MV-4-11 (cell line): ENCODE data around the gene CCDC40.

Source experiments
- DNase-seq: peaks from one replicate; lab custom pipeline; 2025; lab: John Stamatoyannopoulos, UW

Gene CCDC40

DNA sequence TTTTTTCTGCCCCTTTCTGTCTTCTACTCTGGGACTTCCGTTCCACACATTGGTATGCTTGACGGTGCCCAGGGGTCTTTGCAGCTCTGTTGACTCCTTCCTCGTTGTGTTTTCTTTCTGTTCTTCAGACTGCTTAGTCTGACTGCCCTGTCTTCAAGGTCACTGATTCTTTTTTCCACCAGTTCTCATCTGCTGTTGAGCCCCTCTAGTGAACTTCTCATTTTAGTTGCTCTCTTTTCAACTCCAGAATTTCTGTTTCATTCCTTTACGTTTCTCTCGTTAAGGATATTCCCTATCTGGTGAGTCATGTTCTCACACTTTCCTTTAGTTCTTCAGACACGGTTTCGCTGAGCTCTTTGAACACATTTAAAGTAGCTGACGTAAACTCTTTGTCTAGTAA, 78.7 kb downstream of the CCDC40 start:
- DNase-seq, result no peak

DNA sequence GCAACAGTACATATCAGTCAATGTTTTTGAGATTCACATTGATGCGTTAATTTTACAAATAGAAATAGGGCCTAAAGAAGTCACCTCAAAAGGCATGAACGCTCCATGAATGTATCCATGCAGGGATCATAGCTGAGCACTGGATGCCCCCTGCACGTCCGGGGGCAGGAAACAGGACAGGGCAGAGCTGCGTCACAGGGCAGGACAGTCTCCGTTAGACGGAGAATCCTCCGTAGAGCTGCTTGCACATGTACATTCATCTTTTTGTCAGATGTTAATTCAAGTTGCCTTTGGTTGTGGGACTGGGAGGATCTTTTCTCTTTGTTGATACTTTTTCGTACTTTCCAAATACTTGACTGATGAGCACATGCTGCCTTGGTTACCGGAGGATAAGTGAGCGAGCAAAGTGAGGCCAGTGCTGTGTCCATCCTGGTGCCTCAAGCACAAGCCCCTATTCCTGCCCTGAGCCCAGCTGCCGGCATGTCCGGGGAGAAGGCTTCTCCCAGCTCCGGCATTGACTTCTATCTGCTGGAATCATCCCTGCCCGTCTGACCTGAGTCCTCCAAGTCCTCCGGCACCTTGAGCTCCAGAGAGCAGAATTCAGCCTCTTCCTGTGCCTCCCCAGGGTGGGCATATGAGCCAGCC, 80.0 kb downstream of the CCDC40 start:
- no peak for DNase-seq

DNA sequence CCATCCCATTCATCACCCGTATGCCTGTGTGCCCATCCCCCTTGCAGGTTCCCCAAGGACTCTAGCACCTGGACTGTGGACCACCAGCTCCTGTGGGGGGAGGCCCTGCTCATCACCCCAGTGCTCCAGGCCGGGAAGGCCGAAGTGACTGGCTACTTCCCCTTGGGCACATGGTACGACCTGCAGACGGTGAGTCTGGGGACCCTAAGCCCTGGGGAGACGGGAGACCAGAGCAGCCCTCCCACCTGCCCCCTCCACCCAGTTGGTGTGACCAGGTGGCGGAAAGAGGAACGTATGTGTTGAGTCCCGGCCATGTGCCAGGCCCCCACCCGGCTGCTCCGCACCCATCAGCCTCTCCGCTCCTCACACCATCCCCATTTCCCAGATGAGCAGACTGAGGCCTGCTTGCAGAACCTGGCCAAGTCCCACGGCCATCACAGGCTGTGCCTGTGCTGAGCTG, 80.5 kb downstream of the CCDC40 start:
- DNase-seq, result no peak

DNA sequence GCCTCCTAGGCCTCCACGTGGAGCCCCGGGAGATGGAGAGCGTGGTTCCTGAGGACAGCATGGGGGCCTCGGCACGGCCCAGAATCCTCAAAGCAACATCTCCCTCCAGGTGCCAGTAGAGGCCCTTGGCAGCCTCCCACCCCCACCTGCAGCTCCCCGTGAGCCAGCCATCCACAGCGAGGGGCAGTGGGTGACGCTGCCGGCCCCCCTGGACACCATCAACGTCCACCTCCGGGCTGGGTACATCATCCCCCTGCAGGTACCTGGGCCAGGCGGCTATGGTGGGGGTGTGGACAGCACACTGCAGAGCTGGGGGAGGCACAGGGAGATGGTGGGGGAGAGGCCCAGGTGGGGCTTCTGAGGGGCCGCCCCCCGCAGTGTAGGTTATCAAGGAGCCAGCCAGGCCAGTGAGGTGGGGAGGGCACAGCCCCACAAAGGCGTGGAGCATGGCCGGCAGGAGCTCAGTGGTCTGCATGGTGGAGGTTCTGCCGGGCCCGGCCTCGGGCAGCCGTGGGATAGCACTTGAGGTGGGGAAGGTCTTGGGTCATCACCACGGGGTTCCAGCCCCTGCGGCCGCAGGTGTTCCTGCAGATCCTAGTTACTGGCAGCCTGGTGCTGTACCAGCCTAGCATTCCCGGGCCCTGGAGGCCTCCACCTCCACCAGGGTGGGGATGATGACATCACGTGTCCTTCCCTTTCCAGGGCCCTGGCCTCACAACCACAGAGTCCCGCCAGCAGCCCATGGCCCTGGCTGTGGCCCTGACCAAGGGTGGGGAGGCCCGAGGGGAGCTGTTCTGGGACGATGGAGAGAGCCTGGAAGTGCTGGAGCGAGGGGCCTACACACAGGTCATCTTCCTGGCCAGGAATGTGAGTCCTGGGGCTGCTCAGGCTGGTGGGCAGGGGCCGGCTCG, 81.3 kb downstream of the CCDC40 start:
- DNase-seq, result no peak

DNA sequence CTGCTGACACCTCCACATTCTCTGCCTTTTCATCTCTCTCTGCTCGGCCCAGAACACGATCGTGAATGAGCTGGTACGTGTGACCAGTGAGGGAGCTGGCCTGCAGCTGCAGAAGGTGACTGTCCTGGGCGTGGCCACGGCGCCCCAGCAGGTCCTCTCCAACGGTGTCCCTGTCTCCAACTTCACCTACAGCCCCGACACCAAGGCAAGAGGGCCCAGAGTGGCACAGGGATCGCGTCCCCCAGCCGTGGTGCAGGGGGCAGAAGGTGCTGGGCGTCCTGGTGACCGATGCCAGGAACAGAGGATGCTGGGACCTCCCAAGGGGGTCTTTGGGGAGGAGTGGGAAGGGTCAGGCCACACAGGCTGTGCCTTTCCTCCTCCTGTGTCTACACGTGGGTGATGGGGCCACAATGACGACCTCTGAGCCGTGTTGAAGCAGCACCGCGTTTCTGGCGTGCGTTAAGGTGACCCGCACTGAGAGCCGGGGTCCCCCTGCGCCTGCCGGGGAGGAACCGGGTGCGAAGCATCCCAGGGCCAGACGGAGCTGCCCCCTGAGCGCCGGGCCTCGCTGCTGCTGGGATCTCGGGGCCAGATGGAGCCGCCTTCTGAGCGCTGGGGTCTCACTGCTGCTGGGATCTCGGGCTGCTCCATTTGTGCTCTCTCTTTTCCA, 82.3 kb downstream of the CCDC40 start:
- DNase-seq, result no peak

DNA sequence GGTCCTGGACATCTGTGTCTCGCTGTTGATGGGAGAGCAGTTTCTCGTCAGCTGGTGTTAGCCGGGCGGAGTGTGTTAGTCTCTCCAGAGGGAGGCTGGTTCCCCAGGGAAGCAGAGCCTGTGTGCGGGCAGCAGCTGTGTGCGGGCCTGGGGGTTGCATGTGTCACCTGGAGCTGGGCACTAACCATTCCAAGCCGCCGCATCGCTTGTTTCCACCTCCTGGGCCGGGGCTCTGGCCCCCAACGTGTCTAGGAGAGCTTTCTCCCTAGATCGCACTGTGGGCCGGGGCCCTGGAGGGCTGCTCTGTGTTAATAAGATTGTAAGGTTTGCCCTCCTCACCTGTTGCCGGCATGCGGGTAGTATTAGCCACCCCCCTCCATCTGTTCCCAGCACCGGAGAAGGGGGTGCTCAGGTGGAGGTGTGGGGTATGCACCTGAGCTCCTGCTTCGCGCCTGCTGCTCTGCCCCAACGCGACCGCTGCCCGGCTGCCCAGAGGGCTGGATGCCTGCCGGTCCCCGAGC, 82.9 kb downstream of the CCDC40 start:
- DNase-seq, result no peak

DNA sequence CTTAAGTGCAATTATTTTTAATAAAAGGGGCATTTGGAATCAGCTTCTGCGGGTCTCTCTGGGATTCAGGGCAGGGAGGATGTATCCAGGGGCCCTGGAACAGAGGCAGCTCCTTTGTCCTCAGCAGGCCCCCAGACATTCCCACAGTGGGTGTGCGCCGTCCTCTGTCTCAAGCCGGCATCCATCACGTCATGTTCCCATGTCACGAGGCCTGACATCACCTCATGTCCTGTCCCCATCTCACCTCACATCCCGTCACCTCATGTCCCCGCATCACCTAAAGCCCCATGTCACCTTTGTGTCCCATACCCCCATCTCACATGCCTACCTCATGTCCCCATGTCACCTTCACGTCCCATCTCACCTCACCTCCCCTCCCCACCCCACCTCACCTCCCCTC, 83.4 kb downstream of the CCDC40 start:
- no peak for DNase-seq

DNA sequence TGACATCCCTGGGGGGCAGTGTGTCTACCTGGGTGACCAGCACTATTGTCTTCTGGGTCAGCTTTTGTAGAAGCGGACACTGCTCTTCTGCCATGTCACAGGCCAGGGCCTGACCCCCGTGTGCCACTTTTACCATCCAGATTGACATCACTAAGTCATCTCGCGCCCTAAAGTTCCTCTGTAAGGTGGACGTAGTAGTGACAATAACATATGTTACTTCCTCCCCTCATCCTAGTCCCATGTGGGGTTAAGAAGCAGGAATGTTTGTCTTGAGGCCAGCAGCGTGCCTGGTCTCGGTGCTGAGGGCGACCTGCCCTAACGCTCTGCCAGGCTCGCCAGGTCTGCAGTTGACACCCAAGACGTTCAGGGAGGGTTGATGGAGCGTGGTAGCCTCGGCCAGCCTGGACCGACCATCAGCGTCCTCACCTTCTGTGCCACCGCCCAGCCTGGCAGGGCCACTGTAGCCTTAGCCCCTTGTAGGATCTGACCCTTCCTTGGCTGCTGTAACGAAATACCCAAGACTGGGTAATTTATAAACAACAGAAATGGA, 85.7 kb downstream of the CCDC40 start:
- no peak for DNase-seq

DNA sequence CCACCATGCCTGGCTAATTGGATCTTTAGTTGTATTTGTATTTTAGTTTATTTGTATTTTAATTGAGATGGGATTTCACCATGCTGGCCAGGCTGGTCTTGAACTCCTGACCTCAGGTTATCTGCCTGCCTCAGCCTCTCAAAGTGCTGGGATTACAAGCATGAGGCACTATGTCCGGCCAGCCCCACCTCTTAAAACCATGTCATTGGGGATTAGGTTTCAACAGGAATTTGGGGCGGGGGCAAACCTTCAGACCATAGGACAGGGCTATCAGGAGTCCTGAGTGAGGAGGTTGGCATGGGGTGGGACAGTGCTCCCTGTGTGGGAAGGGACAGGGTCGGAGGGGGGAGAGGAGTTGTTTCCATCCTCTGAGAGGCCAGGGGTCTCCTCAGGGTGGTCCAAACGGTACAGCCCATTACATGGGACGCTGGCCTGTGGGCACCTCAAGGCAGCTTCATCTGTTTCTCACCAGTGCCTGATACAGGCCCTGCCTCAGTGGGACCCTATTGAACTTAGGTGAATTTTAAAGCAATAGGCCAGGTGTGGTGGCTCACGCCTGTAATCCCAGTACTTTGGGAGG, 86.6 kb downstream of the CCDC40 start:
- DNase-seq, result no peak

DNA sequence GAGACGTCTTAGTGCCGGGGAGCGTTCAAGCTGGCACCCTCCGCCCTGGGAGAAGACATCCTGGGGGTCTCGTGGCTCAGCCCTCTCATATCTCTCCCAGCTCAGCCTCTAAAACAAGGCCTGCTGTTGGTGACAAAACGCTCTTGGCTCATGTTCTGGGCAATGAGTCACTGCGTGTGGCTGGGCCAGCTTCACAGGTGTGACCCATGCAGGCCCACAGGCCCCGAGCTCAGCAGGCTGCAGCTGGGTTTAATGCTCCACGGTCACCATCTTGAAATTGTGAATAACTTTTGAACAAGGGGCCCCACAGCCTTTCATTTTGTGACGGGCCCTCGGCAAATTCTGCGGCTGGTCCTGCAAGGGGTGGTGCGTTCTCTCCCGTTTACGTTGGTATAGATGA, 87.3 kb downstream of the CCDC40 start:
- peak; percentile 8 for DNase-seq

DNA sequence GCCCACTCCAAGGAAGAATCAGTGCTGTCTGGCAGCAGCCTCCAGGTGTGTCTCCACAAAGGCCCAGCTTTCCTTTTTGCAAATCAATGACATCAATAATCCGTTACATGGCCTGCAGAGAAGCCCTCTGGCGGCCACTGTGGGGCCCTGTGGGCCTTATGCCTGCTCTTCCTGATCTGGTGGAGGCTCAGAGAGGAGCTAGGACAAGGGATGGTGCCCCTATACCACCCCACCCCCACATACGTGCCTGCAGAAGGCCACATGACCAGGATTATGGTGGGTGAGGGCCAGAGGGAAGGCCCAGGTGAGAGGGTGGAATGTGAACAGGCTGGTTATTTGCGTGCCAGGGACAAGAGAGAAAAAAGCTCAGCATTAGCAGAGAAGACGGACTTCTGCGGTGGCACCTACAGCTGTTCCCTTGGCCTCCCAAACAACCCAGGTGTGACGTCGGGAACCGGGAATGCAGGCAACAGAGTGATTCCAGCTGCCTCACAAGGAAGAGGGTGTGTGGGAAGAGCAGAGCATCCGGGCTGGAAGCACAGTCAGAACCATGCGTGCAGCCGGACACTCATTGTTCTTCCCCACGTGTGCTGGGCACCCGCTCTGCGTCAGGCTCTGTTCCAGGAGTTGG, 88.0 kb downstream of the CCDC40 start:
- peak; percentile 3 for DNase-seq

DNA sequence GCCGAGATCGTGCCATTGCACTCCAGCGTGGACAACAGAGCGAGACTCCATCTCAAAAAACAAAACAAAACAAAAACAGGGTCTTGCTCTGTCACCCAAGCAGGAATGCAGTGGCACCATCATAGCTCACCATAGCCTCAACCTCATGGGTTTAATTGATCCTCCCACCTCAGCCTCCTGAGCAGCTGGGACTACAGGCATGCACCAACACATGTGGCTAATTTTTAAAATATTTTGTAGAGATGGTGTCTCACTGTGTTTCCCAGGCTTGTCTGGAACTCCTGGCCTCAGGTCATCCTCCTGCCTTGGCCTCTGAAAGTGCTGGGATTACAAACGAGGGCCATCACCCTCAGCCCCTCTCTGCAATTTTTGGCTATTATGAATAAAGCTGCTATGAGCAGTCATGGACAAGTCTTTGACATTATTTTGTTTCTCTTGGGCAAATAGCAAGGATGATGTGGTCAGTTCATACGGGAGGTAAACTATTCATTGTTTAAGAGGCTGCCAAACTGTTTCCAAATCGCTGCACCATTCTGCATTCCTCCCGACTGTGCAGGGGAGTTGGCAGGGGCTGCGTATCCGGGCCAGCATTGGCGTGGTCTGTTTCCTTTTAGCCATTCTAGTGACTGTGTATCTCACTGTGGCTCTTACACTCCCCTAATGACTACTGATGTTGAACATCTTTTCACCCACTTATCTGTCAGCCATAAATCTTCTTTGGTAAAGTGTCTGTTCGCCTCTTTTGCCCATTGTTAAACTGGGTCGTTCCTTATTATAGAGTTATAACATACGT, 89.4 kb downstream of the CCDC40 start:
- DNase-seq, result no peak

DNA sequence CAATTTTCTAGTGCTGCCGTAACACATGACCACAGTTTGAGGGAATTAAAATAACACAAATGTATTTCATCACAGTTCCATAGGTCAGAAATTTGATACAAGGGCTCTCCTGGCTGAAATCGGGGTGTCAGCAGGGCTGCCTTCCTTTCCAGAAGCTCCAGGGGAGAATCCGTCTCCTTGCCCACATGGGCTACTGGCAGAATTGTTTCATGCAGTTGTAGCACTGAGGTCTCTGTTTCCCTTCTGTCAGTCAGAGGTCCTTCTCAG, 89.9 kb downstream of the CCDC40 start:
- DNase-seq, result no peak

DNA sequence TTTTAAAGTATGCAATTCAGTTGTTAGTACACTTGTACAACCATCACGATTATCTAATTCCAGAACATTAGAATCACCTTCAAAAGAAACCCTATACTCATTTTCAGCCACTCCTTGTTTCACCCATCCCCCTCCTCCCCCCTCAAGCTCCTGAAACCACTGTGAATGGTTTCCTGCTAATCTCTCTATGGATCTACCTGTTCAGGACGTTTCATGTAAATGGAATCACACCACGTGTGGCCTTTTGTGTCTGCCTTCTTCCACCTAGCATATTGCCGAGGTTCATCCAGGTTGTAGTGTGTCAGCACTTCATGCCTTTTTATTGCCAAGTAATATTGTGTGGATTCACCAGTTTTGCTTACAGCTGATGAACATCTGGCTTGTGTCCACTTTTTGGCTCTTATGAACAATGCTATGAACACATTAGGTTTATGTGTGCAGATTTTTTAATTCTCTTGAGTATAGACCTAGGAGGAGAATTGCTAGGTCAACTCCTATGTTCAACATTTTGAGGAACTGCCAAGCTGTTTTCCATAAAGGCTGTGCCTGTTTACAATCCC, 92.6 kb downstream of the CCDC40 start:
- no peak for DNase-seq

DNA sequence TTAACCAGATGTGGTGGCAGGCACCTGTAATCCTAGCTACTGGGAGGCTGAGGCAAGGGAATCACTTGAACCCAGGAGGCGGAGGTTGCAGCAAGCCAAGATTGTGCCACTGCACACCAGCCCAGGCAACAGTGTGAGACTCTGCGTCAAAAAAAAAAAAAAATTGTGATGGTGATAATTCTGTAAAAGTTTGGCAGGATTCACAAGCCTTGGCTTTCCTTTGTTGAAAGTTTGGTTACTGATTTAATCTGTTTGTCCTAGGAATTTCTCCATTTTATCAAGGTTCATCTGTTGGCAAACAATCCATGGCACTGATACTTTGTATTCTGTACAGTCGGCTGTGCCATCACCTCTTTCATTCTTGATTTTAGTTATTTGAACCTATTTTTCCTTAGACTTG, 94.5 kb downstream of the CCDC40 start:
- no peak for DNase-seq

DNA sequence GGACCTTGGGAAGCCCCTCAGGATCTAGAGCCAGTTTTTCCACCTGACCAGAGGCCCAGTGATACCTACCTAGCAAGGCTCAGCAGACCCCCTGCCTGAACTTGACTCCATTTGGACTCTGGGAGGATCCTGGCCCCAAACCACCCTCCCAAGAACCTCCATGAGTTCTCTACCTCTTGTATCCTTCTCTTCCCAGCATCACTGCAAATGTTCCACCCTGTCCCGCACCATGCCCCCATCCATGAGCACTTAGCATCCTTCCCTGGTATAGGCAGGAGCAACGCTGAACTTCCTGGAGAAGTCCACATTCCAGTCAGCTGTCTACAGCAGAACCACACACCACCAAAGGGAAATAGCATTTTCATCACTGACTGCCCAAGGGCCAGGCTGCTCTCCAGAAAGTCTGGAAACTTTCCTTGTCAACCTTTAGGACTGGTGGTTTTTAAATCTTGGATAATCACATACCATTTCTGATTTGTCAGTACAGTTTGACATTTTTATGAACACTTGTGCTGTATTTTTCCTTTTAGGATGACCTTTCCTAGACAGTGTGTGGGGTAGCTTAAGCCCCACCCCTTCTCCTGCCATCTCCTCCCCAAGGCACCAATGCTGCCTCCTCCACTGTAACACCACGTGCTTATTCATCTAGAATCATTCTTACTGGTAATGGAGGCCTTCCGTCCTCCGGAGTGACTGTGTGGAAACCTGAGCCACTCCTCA, 96.6 kb downstream of the CCDC40 start:
- no peak for DNase-seq

DNA sequence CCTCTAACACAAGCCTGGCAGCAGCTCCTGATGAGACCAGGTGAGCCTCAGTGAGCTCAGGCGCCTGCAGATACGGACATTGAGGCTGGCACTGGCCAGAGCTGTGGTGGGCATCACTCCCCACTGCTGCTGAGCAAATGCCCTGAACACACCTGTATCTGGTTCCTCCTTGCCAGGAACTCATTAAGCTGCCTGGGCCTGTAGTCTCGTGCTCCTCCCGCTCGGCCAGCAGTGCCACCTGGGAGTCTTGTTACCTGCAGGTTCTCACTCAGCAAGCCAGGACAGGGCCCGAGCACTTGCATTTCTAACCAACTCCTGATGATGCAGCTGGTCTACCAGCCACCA, 97.2 kb downstream of the CCDC40 start:
- no peak for DNase-seq

DNA sequence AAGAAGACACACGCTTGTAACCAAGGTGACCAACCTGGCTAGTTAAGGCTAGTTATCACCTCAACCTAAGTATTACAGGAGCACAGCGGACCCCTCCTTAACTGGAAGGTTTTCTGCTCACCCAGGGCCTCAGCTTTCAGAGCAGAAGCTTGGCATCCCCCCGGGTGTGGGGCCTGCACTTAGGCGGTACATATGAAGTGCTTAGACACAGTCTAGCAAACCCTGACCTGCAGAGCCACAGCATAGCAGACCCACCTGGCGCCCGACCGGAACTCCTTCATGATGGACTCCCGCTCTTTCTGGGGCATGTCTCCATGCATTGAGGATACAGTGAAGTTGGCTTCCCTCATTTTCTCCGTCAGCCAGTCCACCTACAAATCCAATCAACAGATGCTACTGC, 100.7 kb downstream of the CCDC40 start:
- DNase-seq, result no peak

DNA sequence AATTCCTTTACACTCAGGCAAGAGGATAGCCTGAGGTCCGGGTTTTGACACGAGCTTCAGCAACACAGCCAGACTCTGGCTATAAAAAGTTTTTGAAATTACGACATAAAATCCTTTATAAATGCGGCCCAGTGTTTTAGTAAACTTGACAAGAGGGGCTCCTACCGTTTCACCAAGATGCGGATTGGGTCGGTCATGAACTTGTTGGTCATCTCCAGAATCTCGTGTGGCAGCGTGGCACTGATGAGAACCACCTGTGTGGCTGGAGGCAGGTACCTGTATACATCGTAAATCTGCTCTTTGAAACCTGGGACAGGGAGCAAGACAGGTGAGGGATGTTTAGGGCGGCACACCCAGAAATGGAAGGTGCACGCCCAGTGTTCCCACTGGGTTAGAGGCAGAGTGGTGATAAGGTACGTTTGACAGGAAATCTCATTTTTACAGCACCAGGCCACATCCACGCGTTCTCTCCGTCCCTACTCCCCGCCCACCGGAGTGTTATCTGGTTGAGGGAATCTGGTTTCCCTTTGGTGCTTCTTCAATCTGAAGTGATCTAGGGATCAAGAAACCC, 102.5 kb downstream of the CCDC40 start:
- DNase-seq, result no peak
